Activated gamma-delta T cell treated with Interleukin-2 at 50 U/mL for 16 hours (primary cell): ENCODE measurements around the gene SLC38A9.

ENCODE experiments used
- DNase-seq: peaks from one replicate; pipeline ENCODE4 v3.0.0-alpha.2; 2020

The SLC38A9 gene

DNA sequence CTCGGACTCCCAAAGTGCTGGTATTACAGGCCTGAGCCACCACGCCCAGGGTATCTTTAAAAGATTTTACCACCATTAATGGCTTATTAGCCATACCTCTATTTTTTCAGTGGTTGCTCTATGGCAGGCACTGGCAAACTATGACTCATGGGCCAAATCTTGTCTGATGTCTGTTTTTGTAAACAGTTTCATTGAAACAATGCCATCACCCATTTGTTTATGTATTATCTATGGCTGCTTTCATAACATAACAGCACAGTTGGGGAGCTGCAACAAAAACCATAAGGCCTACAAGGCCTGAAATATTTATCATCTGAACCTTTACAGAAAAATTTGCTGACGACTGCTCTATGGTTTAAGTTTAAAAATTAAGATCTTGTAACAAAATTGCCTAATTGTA is 66.8 kb downstream of the SLC38A9 start:
- no peak for DNase-seq

DNA sequence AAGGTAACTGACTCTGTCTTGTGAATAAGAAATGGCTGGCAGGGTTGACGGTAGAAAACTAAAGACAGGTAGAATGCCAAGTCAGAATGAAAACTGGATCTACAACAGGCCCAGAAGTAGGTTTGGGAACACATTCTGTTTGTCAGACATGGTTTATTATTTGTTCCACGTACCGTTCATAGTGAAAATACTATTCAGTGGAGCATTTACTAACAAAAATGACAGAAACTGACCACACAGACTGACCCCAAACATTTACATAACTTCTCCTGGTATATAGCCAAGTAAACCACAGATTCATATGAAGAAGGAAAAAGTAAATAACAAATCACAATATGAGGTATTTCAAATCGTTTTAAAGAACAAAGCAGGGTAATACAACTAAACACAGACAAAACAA is 73.7 kb downstream of the SLC38A9 start:
- no peak for DNase-seq

DNA sequence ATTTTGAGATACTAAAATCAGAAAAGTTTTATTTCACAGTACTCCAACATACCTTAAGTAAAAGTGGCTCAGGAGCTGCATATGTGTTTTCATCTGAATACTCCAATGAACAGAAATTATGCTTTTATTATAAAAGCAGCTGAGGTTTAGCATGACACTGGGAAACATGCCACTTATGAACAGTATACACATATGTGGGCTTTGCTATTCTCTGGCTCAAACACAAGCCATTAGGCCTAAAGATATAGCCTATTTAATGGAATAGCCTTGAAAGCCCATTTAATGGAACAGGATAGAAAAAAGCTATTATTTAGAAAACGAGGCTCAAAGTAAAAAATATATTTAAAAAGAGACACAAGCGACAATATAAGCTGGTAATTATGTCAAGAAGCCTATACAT is 74.1 kb downstream of the SLC38A9 start:
- DNase-seq = no peak

DNA sequence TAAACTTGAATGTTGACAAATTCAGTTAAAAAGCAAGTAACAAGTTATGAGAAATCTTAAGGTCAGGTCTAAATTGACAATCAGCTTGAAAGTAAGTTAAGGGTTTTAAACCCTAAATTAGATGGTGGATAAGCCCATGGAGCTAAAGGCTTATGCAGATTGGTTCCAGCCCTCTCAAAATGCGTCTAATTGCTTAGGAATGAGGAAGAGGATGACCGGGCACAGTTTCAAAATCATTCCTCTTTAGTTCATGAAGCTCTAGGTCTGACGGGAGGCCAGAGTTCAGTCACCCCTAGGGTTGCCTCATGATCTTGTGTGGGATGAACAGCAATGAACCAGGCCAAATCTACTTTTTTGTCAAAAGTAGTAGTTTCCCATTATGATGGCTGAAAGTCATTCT is 75.4 kb downstream of the SLC38A9 start:
- DNase-seq = no peak

GRCh38 chr5:55636177-55636576 is 75.9 kb downstream of the SLC38A9 start:
- no peak for DNase-seq

DNA sequence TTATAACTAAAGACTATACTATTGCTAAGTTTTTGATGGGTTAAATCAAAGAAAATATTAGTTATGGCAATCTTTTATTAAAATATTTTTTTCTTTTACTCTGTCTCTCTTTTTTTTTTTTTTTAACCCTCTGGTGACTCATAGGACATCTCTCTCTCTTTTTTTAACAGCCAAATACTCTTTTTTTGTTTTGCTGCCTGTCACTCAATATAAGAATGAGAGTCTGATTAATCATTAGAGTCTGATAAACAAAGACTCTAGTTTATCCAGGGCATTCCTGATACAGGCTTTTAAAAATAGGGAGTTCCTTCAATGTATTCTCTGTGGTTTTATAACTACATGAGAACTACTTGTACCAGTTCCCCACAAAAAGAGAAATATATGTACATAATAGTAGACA is 77.3 kb downstream of the SLC38A9 start:
- DNase-seq = no peak

- DNase-seq = no peak
Observed at GRCh38 chr5:55634209-55634805, 77.8 kb downstream of the SLC38A9 start.

GRCh38 chr5:55633574-55634208 is 78.4 kb downstream of the SLC38A9 start:
- no peak for DNase-seq

- DNase-seq = no peak
Observed at GRCh38 chr5:55629815-55630214, 82.3 kb downstream of the SLC38A9 start.

GRCh38 chr5:55626790-55627189 is 85.3 kb downstream of the SLC38A9 start:
- DNase-seq = no peak

GRCh38 chr5:55625913-55626312 is 86.2 kb downstream of the SLC38A9 start:
- no peak for DNase-seq

DNA sequence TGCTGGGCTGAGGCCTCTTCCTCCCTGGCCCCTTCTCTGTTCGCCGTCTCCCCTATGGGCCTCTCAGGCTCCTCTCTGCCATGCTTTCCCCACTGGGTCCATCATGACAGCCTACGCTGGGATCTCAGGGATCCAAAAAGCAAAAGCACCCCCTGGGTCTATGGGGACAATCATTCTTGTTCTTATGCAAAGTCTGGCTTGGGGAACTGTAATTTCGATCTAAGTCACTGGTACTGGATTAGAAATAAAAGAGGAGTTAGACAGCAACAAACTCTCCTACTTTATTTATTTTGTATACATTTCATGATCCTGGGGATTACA is 86.6 kb downstream of the SLC38A9 start:
- DNase-seq = no peak

GRCh38 chr5:55624841-55625588 is 87.1 kb downstream of the SLC38A9 start:
- DNase-seq = no peak

DNA sequence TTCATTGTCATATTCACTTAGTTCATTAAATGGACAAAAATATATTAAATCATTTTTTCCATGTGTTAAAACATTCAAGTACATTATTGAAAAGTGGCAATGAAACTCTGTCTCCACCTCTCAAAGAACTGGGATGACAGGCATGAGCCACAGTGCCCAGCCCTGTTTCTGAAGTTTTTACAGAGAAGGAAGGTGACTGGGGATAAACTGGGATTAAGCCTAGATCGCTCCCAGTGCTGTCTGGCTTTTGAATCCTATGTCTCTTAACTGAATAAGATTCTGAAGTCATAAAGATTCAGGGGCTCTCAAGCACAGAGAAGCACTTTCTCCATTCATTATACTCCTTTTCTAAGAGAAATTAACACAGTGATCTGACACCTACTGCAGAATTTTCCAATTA is 88.3 kb downstream of the SLC38A9 start:
- no peak for DNase-seq

DNA sequence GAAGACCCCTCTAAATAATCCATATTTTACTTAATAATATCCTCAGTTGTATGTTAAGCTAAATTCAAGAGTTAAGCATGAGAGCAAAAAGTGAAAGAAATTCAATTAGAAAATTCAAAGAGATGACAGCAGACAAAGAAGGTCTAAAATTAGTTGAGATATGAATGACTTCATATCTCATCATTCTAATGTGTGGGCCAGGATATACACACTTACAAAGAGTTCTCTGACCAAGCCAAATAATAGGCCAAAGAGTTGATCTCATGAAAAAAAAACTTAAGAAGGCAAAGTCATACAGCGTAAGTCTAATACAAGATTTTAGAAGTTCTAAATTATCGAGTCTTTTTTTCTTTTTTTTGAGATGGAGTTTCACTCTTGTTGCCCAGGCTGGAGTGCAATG is 89.7 kb downstream of the SLC38A9 start:
- no peak for DNase-seq

- no peak for DNase-seq
Observed at GRCh38 chr5:55621229-55621628, 90.9 kb downstream of the SLC38A9 start.

DNA sequence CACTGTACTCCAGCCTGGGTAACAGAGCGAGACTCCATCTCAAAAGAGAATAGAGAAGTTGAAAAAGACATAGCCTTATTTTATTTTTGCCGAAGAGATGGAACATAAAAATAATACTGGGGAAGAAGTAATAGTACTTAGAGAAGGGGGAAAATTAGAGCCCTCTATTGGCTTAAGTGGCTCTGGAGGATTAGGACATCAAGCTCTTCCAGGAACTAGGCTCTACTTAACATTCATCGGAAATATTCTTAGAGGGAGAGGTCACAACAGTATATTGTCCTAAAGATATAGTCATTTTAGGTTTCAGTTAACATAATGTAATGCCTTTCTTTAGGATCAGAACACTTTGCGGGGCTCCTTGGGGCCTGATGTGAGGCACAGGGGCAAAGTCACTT is 91.4 kb downstream of the SLC38A9 start:
- no peak for DNase-seq

- no peak for DNase-seq
Observed at GRCh38 chr5:55620009-55620765, 91.9 kb downstream of the SLC38A9 start.

- no peak for DNase-seq
Observed at GRCh38 chr5:55618318-55618717, 93.8 kb downstream of the SLC38A9 start.

DNA sequence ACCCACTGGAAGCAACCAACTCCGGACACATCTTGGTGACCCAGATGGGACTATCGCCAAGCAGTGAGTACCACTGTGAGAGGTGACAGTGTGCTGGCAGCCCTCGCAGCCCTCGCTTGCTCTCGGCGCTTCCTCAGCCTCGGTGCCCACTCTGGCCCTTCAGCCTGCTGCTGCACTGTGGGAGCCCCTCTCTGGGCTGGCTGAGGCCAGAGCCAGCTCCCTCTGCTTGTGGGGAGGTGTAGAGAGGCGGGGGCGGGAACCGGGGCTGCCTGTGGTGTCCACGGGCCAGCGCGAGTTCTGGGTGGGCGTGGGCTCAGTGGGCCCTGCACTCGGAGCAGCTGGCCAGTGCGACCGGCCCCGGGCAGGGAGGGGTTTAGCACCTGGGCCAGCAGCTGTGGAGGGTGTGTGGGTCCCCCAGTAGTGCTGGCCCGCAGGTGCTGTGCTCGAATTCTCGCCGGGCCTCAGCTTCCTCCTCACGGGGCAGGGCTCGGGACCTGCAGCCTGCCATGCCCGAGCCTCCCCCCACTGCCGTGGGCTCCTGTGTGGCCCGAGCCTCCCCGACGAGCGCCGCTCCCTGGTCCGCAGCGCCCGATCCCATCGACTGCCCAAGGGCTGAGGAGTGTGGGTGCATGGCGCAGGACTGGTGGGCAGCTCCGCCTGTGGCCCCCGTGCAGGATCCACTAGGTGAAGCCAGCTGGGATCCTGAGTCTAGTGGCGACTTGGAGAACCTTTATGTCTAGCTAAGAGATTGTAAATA is 98.8 kb downstream of the SLC38A9 start:
- no peak for DNase-seq

DNA sequence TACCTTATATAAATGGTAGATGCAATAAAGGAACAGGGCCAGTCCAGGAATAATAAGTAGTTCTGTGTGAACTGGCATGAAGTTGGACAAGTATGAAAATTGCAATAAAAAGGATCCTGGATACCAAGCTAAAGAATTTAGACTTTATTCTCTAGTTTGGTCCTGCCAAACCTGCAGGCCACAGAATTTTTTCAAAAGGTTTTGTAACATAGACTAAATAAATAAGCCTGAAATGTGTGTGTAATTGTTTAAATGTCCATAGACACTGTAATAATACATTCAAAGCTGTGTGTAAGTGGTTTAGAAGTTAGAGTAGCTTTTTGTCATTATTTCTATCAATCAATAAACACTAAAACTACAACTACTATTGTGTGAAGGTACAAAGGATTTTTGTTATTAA is 101.6 kb downstream of the SLC38A9 start:
- DNase-seq = no peak

- no peak for DNase-seq
Observed at GRCh38 chr5:55609413-55609812, 102.7 kb downstream of the SLC38A9 start.
